SK-N-DZ (cell line): ENCODE results near the gene TMX3. TPM values are rescaled to one million over a fixed set of nuclear protein-coding genes. Genes with fewer than 3 reads are reported as not detected.

Source experiments
- DNase-seq: peaks from one replicate; pipeline ENCODE4 v3.0.0-alpha.2; 2015; ENCODE audit warnings: low spot score
- polyA plus RNA-seq, 2 experiments: library from polyadenylated mRNA; depleted of rRNA; stranded (reverse); fragments of >200 nt; gene quantifications; 2 replicates each; pipeline ENCODE4 v1.2.3, GENCODE V29; 2014

The TMX3 gene, protein sequence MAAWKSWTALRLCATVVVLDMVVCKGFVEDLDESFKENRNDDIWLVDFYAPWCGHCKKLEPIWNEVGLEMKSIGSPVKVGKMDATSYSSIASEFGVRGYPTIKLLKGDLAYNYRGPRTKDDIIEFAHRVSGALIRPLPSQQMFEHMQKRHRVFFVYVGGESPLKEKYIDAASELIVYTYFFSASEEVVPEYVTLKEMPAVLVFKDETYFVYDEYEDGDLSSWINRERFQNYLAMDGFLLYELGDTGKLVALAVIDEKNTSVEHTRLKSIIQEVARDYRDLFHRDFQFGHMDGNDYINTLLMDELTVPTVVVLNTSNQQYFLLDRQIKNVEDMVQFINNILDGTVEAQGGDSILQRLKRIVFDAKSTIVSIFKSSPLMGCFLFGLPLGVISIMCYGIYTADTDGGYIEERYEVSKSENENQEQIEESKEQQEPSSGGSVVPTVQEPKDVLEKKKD
- 32.8 and 35.8 TPM in 2 replicates for polyA plus RNA-seq (2014; cell fraction: cytosol; rRNA removed)
- polyA plus RNA-seq (2014; cell fraction: nucleus; rRNA removed), result 142 and 164 TPM in 2 replicates

- peak; percentile 95 for DNase-seq
Measured at GRCh38 chr18:68714712-68715496, at the start of gene TMX3. Gene TMX3 (minus strand): TSS chr18:68715108. CDS start chr18:68714981, 127 bp downstream.

DNA sequence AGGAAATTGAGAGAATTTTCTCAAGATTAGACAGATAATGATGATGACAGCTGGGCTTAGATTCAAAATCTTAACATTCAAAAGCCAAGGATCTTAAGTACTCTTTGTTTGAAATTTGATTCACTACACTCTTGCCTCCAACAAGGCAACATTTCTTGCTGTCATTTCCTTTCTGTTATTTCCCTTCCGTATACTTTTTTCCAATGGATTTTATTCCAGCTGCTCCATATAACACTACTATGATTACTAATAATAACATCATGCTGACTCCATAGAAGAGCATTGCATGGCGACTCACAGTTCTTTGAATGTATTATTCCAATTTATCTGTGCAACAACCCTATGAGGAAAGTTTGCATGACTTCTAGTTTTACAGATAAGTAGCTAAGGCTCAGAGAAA lies 49.1 kb upstream of the TMX3 start:
- DNase-seq, result no peak

- DNase-seq, result no peak
Measured at GRCh38 chr18:68763083-68763482, 48.2 kb upstream of the TMX3 start.

DNA sequence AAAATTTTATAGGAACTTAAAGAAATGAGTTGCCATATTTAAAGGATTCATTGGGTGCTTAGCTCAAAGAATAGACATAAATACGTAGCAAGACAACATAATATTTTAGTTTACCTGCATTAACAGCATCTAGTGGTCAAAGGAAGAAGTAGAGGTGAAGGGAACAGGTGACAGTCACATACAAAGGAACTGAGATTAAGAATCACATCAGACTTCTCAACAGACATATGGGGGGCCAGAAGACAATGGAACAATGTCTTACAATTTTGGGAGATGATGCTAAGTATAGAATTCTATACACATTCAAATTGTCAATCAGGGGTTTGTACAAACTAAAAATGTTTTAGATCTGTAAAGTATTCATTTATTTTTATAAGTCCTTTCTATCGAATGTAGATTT lies 44.4 kb upstream of the TMX3 start:
- DNase-seq, result no peak

GRCh38 chr18:68757126-68757525 lies 42.2 kb upstream of the TMX3 start:
- no peak for DNase-seq

DNA sequence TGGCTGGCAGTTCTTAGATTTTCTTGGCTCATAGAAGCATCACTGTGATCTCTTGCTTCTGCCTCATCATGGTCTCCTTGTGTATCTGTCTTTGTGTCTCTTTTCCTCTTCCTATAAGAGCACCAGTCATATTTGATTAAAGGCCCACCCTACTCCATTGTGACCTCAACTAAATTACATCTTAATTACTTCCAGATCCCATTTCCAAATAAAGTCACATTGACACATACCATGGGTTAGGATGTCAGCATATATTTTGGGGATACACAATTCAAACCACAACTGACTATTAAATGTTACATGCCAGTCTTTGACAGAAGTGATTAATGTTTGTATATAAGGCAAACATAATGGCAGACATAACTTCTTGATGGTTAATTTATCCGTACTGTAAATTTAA lies 27.3 kb upstream of the TMX3 start:
- peak; percentile 77 for DNase-seq

GRCh38 chr18:68740966-68741365 lies 26.1 kb upstream of the TMX3 start:
- DNase-seq, result no peak

DNA sequence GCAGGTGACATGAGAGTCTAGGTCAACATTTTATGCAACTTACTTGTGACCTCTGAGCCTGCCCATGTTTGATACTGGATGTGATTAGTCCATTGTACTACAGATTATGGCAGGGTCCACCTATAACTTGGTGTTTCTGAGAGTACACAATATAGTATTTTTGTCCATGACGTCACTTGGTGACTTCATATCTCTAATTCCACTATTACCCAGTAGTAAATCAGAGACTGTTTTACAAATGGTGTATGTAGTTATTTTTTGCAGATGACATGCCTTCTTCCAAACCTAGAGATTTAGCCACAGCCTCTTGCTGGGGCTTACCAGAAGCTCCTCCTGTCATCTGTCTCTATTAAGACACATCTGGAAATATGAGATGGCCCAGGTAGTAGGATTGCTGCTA lies 24.6 kb upstream of the TMX3 start:
- DNase-seq, result peak; percentile 16

DNA sequence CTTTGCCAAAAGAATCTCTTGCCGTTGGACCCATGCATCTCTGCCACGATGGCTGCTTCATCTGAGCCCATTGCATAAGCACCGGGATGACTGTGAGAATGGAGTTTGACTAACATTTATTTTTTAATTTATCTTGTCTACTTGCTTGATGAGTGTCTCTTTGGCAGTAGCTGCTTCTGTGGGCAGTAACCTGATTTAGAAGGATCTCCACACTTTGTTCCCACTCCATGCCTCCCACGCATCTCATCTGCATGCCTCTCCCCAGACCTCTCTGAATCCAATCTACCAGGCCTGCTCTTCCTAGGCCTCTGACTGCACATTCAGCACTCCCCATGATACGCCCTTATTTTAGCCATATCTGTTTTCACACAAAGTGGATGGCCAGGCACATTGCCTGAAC lies 23.7 kb upstream of the TMX3 start:
- no peak for DNase-seq

- DNase-seq, result peak; percentile 43
Measured at GRCh38 chr18:68735483-68736343, 20.8 kb upstream of the TMX3 start.

DNA sequence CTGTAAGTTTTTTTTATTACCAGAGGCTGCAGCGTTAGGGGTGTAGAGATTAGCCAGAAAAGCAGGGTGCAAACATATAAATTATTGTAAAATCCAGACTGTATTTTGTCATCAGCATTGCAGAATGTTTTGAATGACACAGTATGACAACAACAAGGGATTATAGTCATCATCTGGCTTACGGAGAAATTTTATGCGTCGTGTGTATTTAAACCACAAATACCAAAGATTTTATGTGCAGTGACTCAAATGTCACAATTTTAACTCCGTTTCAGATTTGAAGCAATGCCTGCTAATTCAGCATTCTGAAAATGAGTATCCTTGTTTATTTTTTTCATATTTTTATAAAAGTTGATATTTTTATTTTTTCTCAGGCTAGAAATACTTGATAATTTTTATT lies 19.4 kb upstream of the TMX3 start:
- no peak for DNase-seq

- no peak for DNase-seq
Measured at GRCh38 chr18:68733707-68734106, 18.8 kb upstream of the TMX3 start.

DNA sequence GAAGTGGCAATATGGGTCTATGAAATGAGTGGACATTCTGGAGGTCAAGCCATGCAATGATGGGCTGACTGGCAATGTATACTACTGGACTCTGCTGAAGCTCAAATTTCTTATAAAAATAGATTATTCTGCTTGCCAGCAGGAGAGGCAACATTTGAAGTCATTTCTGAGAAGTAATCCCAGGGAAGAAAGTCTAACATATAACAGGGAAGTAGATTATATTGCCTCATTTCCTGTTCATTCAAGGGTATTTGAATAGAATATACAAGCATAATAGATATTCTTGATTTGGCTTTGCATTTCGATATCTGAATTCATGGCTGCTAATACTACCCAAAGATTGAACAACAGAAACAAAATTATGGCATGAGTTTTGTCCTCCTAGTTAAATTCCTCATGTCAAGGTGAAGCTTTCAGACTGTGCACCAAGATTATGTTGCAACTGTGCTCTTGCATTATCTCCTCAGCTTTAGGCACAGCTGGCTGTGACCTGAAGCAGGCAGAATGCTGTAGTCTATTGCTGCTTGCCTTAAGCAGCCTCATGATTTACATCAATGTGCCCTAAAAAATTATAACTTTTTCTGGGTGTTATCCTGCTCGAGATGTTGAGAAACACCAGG lies 13.3 kb upstream of the TMX3 start:
- DNase-seq, result no peak

DNA sequence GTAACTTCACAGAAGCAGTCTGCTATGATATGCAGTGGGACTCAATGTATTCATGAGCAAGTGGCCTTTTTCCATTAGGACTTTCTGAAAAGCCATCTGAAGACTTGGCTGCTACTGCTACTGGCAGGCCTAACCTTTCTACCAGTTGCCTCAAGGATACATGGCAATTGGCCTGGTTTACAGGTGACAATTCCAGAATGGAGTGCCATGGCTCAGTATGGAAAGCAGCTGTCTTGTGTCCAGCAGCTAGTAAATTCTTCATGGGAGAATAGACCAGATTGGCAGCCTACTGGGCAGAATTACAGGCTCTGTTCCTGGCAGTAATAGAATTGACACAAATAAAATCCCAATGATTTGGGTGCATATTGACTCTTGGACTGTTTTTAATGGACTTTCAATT lies 12.6 kb upstream of the TMX3 start:
- no peak for DNase-seq

GRCh38 chr18:68725346-68725745 lies 10.4 kb upstream of the TMX3 start:
- no peak for DNase-seq

- DNase-seq, result no peak
Measured at GRCh38 chr18:68724021-68724420, 9.1 kb upstream of the TMX3 start.

DNA sequence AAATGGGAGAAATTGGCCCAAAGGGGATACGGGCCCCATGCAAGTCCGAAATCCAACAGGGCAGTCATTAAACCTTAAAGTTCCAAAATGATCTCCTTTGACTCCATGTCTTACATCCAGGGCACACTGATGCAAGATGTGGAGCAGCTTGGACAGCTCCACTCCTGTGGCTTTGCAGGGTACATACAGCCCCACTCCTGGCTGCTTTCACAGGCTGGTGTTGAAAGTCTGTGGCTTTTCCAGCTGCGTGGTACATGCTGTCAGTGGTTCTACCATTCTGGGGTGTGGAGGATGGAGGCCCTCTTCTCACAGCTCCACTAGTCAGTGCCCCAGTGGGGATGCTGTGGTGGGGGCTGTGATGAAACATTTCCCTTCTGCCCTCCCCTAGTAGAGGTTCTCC lies 8.6 kb upstream of the TMX3 start:
- DNase-seq, result no peak

GRCh38 chr18:68722821-68723220 lies 7.9 kb upstream of the TMX3 start:
- DNase-seq, result no peak

- DNase-seq, result no peak
Measured at GRCh38 chr18:68721681-68722583, 7.0 kb upstream of the TMX3 start.

DNA sequence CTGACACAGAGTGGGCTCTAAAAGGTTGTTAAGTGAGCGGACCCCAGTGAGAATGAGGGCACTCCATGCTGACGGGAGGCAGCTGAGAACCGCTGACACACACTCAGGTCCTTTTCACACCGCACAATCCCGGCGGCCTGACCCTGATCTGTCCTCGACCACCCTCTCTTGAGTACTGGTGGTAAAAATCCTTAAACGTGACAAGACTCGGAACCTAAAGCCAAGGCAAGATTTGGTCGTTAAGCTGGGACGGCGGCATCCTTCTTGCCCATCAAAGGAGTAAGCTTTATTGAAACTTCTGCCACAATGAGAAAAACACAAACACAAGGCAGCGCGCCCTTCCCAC lies 569 bp downstream of the TMX3 start:
- peak; percentile 20 for DNase-seq
